ENCODE results near the gene SLC25A10.

SLC25A10 gene

GRCh38 chr17:81690066-81690465, 22.0 kb upstream of the SLC25A10 start:
- Histone ChIP-seq H3K4me3 (ENCODE audit: low read depth in 1 of 2, low read length in 2 of 2) (no peak overlapping the region), H3K36me3 (ENCODE audit: insufficient read depth, low read length) (peaks cover 56% of the 10 kb centered on the region), H3K4me1 (ENCODE audit: insufficient read depth, low read length) (peaks cover 9% of the 10 kb centered on the region), H3K9me3 (ENCODE audit: low read length) (no peaks in the 10 kb centered on the region), H3K27ac (ENCODE audit: low read depth, low read length) (no peak overlapping the region), H3K27me3 (ENCODE audit: control insufficient read depth in 1 of 2, insufficient read depth in 2 of 2, low read length in 2 of 2) (no peaks in the 10 kb centered on the region), H3K9ac (ENCODE audit: low read length) (no peak overlapping the region)

DNA sequence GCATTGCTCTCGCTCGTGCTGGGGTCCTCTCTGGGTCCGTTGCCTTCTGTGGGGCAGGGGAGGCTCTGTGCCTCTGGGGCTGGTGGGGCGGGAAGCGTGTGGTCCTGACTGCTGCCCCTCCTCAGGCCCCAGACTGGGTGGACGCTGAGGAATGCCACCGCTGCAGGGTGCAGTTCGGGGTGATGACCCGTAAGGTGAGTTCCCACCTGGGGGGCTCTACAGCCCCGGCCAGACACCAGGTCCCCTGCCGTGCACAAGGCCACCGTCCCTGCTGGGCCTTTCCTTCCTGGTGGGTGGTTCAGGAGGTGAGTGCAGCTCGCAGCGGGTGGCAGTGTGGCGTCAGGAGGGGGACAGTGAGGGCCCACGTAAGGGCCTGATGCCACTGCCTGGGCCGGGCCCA, 21.5 kb upstream of the SLC25A10 start:
- H3K4me3 ChIP-seq (ENCODE audit: low read depth in 1 of 2, low read length in 2 of 2), result no peak overlapping the region
- H3K27ac ChIP-seq (ENCODE audit: low read depth, low read length), result no peak overlapping the region
- no peak overlapping the region for H3K9ac ChIP-seq (ENCODE audit: low read length)
- peaks cover 60% of the 10 kb centered on the region for H3K36me3 ChIP-seq (ENCODE audit: insufficient read depth, low read length)
- H3K9me3 ChIP-seq (ENCODE audit: low read length), result no peaks in the 10 kb centered on the region
- H3K27me3 ChIP-seq (ENCODE audit: control insufficient read depth in 1 of 2, insufficient read depth in 2 of 2, low read length in 2 of 2), result no peaks in the 10 kb centered on the region
- H3K4me1 ChIP-seq (ENCODE audit: insufficient read depth, low read length), result peaks cover 4% of the 10 kb centered on the region

- no peak overlapping the region for H3K9ac ChIP-seq (ENCODE audit: low read length)
- peaks cover 57% of the 10 kb centered on the region for H3K36me3 ChIP-seq (ENCODE audit: insufficient read depth, low read length)
- H3K27me3 ChIP-seq (ENCODE audit: control insufficient read depth in 1 of 2, insufficient read depth in 2 of 2, low read length in 2 of 2), result no peaks in the 10 kb centered on the region
- H3K27ac ChIP-seq (ENCODE audit: low read depth, low read length), result no peak overlapping the region
- H3K4me3 ChIP-seq (ENCODE audit: low read depth in 1 of 2, low read length in 2 of 2), result no peak overlapping the region
- H3K9me3 ChIP-seq (ENCODE audit: low read length), result no peaks in the 10 kb centered on the region
- no peaks in the 10 kb centered on the region for H3K4me1 ChIP-seq (ENCODE audit: insufficient read depth, low read length)
Measured at GRCh38 chr17:81691196-81691595, 20.9 kb upstream of the SLC25A10 start.

GRCh38 chr17:81691608-81692007, 20.5 kb upstream of the SLC25A10 start:
- Histone ChIP-seq H3K9me3 (ENCODE audit: low read length) (no peaks in the 10 kb centered on the region), H3K36me3 (ENCODE audit: insufficient read depth, low read length) (peaks cover 54% of the 10 kb centered on the region), H3K27ac (ENCODE audit: low read depth, low read length) (no peak overlapping the region), H3K27me3 (ENCODE audit: control insufficient read depth in 1 of 2, insufficient read depth in 2 of 2, low read length in 2 of 2) (no peaks in the 10 kb centered on the region), H3K9ac (ENCODE audit: low read length) (no peak overlapping the region), H3K4me1 (ENCODE audit: insufficient read depth, low read length) (no peaks in the 10 kb centered on the region), H3K4me3 (ENCODE audit: low read depth in 1 of 2, low read length in 2 of 2) (no peak overlapping the region)

DNA sequence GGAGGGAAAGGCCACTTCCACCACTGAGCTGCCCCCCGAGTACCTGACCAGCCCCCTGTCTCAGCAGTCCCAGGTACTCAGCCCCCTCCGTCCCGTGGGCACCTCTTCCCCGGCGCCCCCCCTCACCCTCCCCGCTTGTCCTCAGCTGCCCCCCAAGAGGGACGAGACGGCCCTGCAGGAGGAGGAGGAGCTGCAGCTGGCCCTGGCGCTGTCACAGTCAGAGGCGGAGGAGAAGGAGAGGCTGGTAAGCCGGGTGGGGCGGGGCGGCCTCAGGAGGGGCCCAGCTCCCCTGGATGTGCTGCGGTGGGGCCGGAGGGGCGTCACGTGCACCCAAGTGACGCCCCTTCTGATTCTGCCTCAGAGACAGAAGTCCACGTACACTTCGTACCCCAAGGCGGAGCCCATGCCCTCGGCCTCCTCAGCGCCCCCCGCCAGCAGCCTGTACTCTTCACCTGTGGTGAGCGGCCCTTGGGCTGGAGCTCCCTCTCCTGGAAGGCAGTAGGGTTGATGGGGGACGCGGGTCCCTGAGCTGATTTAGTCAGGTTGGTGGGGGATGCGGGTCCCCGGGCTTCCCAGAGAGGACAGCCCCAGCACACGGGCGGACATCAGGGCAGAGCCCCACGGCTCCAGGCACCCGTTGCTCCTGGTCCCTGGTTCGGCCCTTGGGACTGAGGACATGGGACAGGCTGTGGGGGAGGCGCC, 18.4 kb upstream of the SLC25A10 start:
- Histone ChIP-seq H3K9ac (ENCODE audit: low read length) (no peak overlapping the region), H3K36me3 (ENCODE audit: insufficient read depth, low read length) (peaks cover 56% of the 10 kb centered on the region)

DNA sequence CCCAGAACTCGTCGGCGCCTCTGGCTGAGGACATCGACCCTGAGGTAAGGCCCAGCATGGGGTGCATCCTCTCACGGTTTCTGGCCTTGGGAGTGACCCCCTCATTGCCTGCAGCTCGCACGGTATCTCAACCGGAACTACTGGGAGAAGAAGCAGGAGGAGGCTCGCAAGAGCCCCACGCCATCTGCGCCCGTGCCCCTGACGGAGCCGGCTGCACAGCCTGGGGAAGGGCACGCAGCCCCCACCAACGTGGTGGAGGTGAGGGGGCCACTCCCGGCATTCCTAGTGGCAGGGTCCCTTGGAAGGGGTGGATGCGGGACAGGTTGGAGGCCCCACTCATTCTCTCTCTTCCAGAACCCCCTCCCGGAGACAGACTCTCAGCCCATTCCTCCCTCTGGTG, 17.3 kb upstream of the SLC25A10 start:
- Histone ChIP-seq H3K27me3 (ENCODE audit: control insufficient read depth in 1 of 2, insufficient read depth in 2 of 2, low read length in 2 of 2) (no peaks in the 10 kb centered on the region), H3K4me3 (ENCODE audit: low read depth in 1 of 2, low read length in 2 of 2) (no peak overlapping the region), H3K9me3 (ENCODE audit: low read length) (no peaks in the 10 kb centered on the region), H3K4me1 (ENCODE audit: insufficient read depth, low read length) (no peaks in the 10 kb centered on the region), H3K9ac (ENCODE audit: low read length) (no peak overlapping the region), H3K36me3 (ENCODE audit: insufficient read depth, low read length) (peaks cover 50% of the 10 kb centered on the region), H3K27ac (ENCODE audit: low read depth, low read length) (no peak overlapping the region)

More for the DNA sequence above, 18.4 kb upstream of the SLC25A10 start:
- Histone ChIP-seq H3K9me3 (ENCODE audit: low read length) (no peaks in the 10 kb centered on the region), H3K4me3 (ENCODE audit: low read depth in 1 of 2, low read length in 2 of 2) (no peak overlapping the region), H3K27ac (ENCODE audit: low read depth, low read length) (no peak overlapping the region), H3K27me3 (ENCODE audit: control insufficient read depth in 1 of 2, insufficient read depth in 2 of 2, low read length in 2 of 2) (no peaks in the 10 kb centered on the region), H3K4me1 (ENCODE audit: insufficient read depth, low read length) (no peaks in the 10 kb centered on the region)

DNA sequence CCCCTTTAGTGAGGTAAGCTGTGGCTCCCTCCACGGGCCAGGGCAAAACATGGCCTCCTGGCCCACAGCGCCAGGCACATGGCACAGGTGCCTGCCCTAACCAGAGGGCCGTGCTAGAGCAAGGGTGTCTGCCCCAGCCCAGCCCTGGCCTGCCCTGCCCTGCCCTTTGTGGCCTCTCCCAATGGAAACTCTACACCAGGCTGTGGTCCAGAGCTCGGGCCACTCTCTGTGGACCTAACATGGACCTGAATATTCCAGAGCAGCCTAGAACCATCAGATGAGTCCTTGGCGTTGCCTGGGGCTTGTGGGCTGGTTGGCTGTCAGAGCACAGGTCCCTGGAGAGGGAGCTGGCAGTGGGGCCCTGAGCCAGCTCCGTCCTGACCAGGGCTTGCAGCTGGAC, 16.9 kb upstream of the SLC25A10 start:
- Histone ChIP-seq H3K4me1 (ENCODE audit: insufficient read depth, low read length) (no peaks in the 10 kb centered on the region), H3K9me3 (ENCODE audit: low read length) (no peaks in the 10 kb centered on the region), H3K27ac (ENCODE audit: low read depth, low read length) (no peak overlapping the region), H3K36me3 (ENCODE audit: insufficient read depth, low read length) (peaks cover 50% of the 10 kb centered on the region), H3K4me3 (ENCODE audit: low read depth in 1 of 2, low read length in 2 of 2) (no peak overlapping the region), H3K27me3 (ENCODE audit: control insufficient read depth in 1 of 2, insufficient read depth in 2 of 2, low read length in 2 of 2) (no peaks in the 10 kb centered on the region), H3K9ac (ENCODE audit: low read length) (no peak overlapping the region)

DNA sequence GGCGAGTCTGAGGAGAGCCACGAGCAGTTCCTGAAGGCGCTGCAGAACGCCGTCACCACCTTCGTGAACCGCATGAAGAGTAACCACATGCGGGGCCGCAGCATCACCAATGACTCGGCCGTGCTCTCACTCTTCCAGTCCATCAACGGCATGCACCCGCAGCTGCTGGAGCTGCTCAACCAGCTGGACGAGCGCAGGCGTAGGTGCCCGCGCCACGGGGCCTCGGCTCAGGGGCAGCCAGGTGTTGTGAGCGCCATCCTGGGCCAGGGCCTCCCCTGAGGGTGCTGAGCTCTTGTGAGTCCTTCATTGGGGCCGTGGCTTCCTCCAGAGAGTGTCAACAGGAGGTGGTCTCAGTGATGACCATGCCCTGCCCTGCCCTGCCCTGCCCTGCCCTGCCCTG, 16.3 kb upstream of the SLC25A10 start:
- no peaks in the 10 kb centered on the region for H3K4me1 ChIP-seq (ENCODE audit: insufficient read depth, low read length)
- no peak overlapping the region for H3K9ac ChIP-seq (ENCODE audit: low read length)
- H3K27me3 ChIP-seq (ENCODE audit: control insufficient read depth in 1 of 2, insufficient read depth in 2 of 2, low read length in 2 of 2), result no peaks in the 10 kb centered on the region
- H3K27ac ChIP-seq (ENCODE audit: low read depth, low read length), result no peak overlapping the region
- no peak overlapping the region for H3K4me3 ChIP-seq (ENCODE audit: low read depth in 1 of 2, low read length in 2 of 2)
- peaks cover 50% of the 10 kb centered on the region for H3K36me3 ChIP-seq (ENCODE audit: insufficient read depth, low read length)
- no peaks in the 10 kb centered on the region for H3K9me3 ChIP-seq (ENCODE audit: low read length)

- H3K4me1 ChIP-seq (ENCODE audit: insufficient read depth, low read length), result peaks cover under 1% of the 10 kb centered on the region
- H3K9ac ChIP-seq (ENCODE audit: low read length), result no peak overlapping the region
- H3K36me3 ChIP-seq (ENCODE audit: insufficient read depth, low read length), result peaks cover 55% of the 10 kb centered on the region
- H3K4me3 ChIP-seq (ENCODE audit: low read depth in 1 of 2, low read length in 2 of 2), result no peak overlapping the region
- no peaks in the 10 kb centered on the region for H3K27me3 ChIP-seq (ENCODE audit: control insufficient read depth in 1 of 2, insufficient read depth in 2 of 2, low read length in 2 of 2)
- no peak overlapping the region for H3K27ac ChIP-seq (ENCODE audit: low read depth, low read length)
- no peaks in the 10 kb centered on the region for H3K9me3 ChIP-seq (ENCODE audit: low read length)
Measured at GRCh38 chr17:81696218-81696941, 15.7 kb upstream of the SLC25A10 start.

DNA sequence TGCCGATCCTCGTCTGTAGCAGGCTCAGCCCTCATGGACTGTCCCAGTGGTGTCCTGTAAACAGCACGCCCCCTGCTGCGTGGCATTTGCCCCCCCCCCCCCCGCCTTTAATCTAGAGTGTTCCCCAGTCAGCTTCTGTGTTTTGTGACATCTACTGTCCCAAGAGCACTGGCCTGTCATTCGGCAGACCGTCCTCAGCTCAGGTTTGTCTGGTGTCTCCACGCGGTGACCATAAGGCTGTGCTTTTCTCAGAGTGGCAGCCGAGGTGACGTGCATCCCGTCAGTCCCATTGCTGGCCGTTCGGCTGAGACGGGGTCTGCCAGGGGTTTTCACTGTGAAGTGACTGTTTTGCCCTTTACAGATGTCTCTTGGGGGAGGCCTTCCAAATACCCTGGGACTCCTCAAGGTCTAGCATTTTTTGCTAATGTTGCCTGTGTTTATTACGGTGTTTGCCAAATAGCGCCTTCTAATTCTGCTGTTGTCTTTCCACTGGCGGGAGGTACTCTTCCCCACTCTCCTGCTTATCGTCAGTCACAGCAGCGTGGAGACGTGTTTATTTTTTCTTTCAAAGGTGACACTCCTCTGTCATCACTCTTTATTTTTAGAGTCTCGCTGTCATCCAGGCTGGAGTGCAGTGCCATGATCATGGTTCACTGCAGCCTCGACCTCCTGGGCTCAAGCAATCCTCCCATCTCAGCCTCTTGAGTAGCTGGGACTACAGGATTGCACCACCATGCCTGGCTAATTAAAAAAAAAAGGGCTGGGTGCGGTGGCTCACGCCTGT, 14.6 kb upstream of the SLC25A10 start:
- H3K27me3 ChIP-seq (ENCODE audit: control insufficient read depth in 1 of 2, insufficient read depth in 2 of 2, low read length in 2 of 2), result no peaks in the 10 kb centered on the region
- H3K36me3 ChIP-seq (ENCODE audit: insufficient read depth, low read length), result peaks cover 48% of the 10 kb centered on the region
- H3K27ac ChIP-seq (ENCODE audit: low read depth, low read length), result no peak overlapping the region
- H3K4me3 ChIP-seq (ENCODE audit: low read depth in 1 of 2, low read length in 2 of 2), result no peak overlapping the region
- no peak overlapping the region for H3K9ac ChIP-seq (ENCODE audit: low read length)
- peaks cover 12% of the 10 kb centered on the region for H3K4me1 ChIP-seq (ENCODE audit: insufficient read depth, low read length)
- H3K9me3 ChIP-seq (ENCODE audit: low read length), result no peaks in the 10 kb centered on the region

DNA sequence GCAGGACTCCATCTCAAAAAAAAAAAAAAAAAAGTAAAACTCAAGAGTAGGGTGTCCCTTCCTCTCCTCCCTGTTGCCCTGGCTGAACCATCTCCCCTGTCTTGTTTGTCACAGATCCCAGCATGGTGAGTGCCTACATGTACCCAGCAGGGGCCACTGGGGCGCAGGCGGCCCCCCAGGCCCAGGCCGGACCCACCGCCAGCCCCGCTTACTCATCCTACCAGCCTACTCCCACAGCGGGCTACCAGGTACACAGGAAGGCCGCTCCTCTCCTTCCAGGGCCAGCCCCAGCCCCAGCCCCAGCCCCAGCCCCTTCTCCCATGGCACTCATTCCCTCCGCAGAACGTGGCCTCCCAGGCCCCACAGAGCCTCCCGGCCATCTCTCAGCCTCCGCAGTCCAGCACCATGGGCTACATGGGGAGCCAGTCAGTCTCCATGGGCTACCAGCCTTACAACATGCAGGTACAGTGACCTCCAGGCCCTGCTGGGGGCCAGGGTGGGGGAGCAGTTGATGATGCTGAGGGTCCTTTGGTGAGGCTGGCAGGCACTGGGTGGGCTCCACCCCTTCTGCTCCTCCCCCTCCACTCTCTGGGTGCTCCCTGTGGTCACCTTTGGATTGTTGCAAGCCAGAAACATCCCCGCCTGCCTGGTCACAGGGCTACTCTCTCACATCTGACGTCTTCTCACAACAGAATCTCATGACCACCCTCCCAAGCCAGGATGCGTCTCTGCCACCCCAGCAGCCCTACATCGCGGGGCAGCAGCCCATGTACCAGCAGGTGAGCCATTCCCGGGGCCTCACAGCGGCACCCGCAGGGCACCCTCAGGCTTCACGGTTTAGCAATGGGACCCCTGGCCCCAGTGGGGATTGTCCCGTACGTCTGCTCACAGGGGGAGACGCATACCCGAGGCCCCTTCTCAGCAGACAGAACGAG, 11.5 kb upstream of the SLC25A10 start:
- Histone ChIP-seq H3K9ac (ENCODE audit: low read length) (no peak overlapping the region), H3K27ac (ENCODE audit: low read depth, low read length) (no peak overlapping the region), H3K9me3 (ENCODE audit: low read length) (no peaks in the 10 kb centered on the region), H3K27me3 (ENCODE audit: control insufficient read depth in 1 of 2, insufficient read depth in 2 of 2, low read length in 2 of 2) (no peaks in the 10 kb centered on the region), H3K4me3 (ENCODE audit: low read depth in 1 of 2, low read length in 2 of 2) (no peak overlapping the region), H3K4me1 (ENCODE audit: insufficient read depth, low read length) (peaks cover 22% of the 10 kb centered on the region), H3K36me3 (ENCODE audit: insufficient read depth, low read length) (peaks cover 36% of the 10 kb centered on the region)
